ENCODE measurements around the gene DIP2A.

Gene DIP2A

GRCh38 chr21:46434322-46434958, 24.3 kb upstream of the DIP2A start:
- no peaks in the 10 kb centered on the region for H3K9me3 ChIP-seq (ENCODE audit: control insufficient read depth in 1 of 2, low read length in 2 of 2)
- peaks cover 29 to 68% of the 10 kb centered on the region in 2 donors for H3K36me3 ChIP-seq (ENCODE audit: control insufficient read depth in 1 of 2, insufficient read depth in 2 of 2, low read length in 2 of 2)

GRCh38 chr21:46435786-46436227, 22.9 kb upstream of the DIP2A start:
- no peak overlapping the region for H3K9ac ChIP-seq (ENCODE audit: low read depth in 1 of 2, low read length in 2 of 2)
- H3K9me3 ChIP-seq (ENCODE audit: control insufficient read depth in 1 of 2, low read length in 2 of 2), result no peaks in the 10 kb centered on the region
- H3K4me1 ChIP-seq (ENCODE audit: control insufficient read depth in 1 of 2, insufficient read depth in 2 of 2, low read length in 2 of 2), result no peaks in the 10 kb centered on the region
- no peaks in the 10 kb centered on the region for H3K27me3 ChIP-seq (ENCODE audit: control insufficient read depth in 1 of 2, insufficient read depth in 2 of 2, low read length in 2 of 2)
- H3K4me3 ChIP-seq (ENCODE audit: low read depth in 1 of 2, low read length in 2 of 2), result no peak overlapping the region
- H3K36me3 ChIP-seq (ENCODE audit: control insufficient read depth in 1 of 2, insufficient read depth in 2 of 2, low read length in 2 of 2), result peaks cover 23 to 69% of the 10 kb centered on the region in 2 donors
- no peak overlapping the region for H3K27ac ChIP-seq (ENCODE audit: low read depth, low read length)

More at GRCh38 chr21:46434322-46434958, 24.3 kb upstream of the DIP2A start:
- Histone ChIP-seq H3K9ac (ENCODE audit: low read depth in 1 of 2, low read length in 2 of 2) (no peak overlapping the region), H3K27me3 (ENCODE audit: control insufficient read depth in 1 of 2, insufficient read depth in 2 of 2, low read length in 2 of 2) (no peaks in the 10 kb centered on the region), H3K4me3 (ENCODE audit: low read depth in 1 of 2, low read length in 2 of 2) (no peak overlapping the region), H3K27ac (ENCODE audit: low read depth, low read length) (no peak overlapping the region), H3K4me1 (ENCODE audit: control insufficient read depth in 1 of 2, insufficient read depth in 2 of 2, low read length in 2 of 2) (no peaks in the 10 kb centered on the region)

- Histone ChIP-seq H3K9ac (ENCODE audit: low read depth in 1 of 2, low read length in 2 of 2) (no peak overlapping the region), H3K36me3 (ENCODE audit: control insufficient read depth in 1 of 2, insufficient read depth in 2 of 2, low read length in 2 of 2) (peaks cover 21 to 70% of the 10 kb centered on the region in 2 donors), H3K4me1 (ENCODE audit: control insufficient read depth in 1 of 2, insufficient read depth in 2 of 2, low read length in 2 of 2) (no peaks in the 10 kb centered on the region), H3K27me3 (ENCODE audit: control insufficient read depth in 1 of 2, insufficient read depth in 2 of 2, low read length in 2 of 2) (no peaks in the 10 kb centered on the region), H3K4me3 (ENCODE audit: low read depth in 1 of 2, low read length in 2 of 2) (no peak overlapping the region), H3K27ac (ENCODE audit: low read depth, low read length) (no peak overlapping the region), H3K9me3 (ENCODE audit: control insufficient read depth in 1 of 2, low read length in 2 of 2) (no peaks in the 10 kb centered on the region)
These were observed 22.1 kb upstream of the DIP2A start for GRCh38 chr21:46436621-46437020.

GRCh38 chr21:46437096-46437498, 21.6 kb upstream of the DIP2A start:
- Histone ChIP-seq H3K9ac (ENCODE audit: low read depth in 1 of 2, low read length in 2 of 2) (no peak overlapping the region), H3K4me3 (ENCODE audit: low read depth in 1 of 2, low read length in 2 of 2) (no peak overlapping the region), H3K36me3 (ENCODE audit: control insufficient read depth in 1 of 2, insufficient read depth in 2 of 2, low read length in 2 of 2) (peaks cover 19 to 70% of the 10 kb centered on the region in 2 donors), H3K27me3 (ENCODE audit: control insufficient read depth in 1 of 2, insufficient read depth in 2 of 2, low read length in 2 of 2) (no peaks in the 10 kb centered on the region), H3K4me1 (ENCODE audit: control insufficient read depth in 1 of 2, insufficient read depth in 2 of 2, low read length in 2 of 2) (no peaks in the 10 kb centered on the region), H3K9me3 (ENCODE audit: control insufficient read depth in 1 of 2, low read length in 2 of 2) (no peaks in the 10 kb centered on the region), H3K27ac (ENCODE audit: low read depth, low read length) (no peak overlapping the region)

GRCh38 chr21:46437511-46437910, 21.2 kb upstream of the DIP2A start:
- peaks cover 15 to 70% of the 10 kb centered on the region in 2 donors for H3K36me3 ChIP-seq (ENCODE audit: control insufficient read depth in 1 of 2, insufficient read depth in 2 of 2, low read length in 2 of 2)
- H3K4me3 ChIP-seq (ENCODE audit: low read depth in 1 of 2, low read length in 2 of 2), result no peak overlapping the region
- H3K27me3 ChIP-seq (ENCODE audit: control insufficient read depth in 1 of 2, insufficient read depth in 2 of 2, low read length in 2 of 2), result no peaks in the 10 kb centered on the region
- H3K9ac ChIP-seq (ENCODE audit: low read depth in 1 of 2, low read length in 2 of 2), result no peak overlapping the region
- no peaks in the 10 kb centered on the region for H3K9me3 ChIP-seq (ENCODE audit: control insufficient read depth in 1 of 2, low read length in 2 of 2)
- H3K4me1 ChIP-seq (ENCODE audit: control insufficient read depth in 1 of 2, insufficient read depth in 2 of 2, low read length in 2 of 2), result no peaks in the 10 kb centered on the region
- no peak overlapping the region for H3K27ac ChIP-seq (ENCODE audit: low read depth, low read length)

DNA sequence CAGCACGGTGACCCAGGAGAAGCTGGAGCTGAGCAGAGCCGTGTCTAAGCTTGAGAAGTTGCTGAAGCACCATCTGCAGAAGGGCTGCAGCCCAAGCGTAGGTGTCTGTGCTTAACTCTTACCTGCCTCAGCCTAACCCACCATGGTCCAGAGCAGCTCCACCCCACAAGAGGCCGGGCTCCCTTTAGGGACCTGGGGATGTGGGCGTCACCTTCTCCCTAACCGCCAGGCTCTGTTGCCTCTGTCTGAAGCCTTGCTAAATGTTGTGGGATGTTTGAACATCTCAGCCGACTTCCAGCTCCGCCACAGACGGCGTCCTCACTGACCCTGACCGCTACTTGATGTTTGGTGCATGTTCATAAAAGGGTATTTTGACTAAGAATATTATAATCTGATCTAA, 20.4 kb upstream of the DIP2A start:
- H3K9me3 ChIP-seq (ENCODE audit: control insufficient read depth in 1 of 2, low read length in 2 of 2), result no peaks in the 10 kb centered on the region
- no peak overlapping the region for H3K4me3 ChIP-seq (ENCODE audit: low read depth in 1 of 2, low read length in 2 of 2)
- no peaks in the 10 kb centered on the region for H3K4me1 ChIP-seq (ENCODE audit: control insufficient read depth in 1 of 2, insufficient read depth in 2 of 2, low read length in 2 of 2)
- no peaks in the 10 kb centered on the region for H3K27me3 ChIP-seq (ENCODE audit: control insufficient read depth in 1 of 2, insufficient read depth in 2 of 2, low read length in 2 of 2)
- no peak overlapping the region for H3K9ac ChIP-seq (ENCODE audit: low read depth in 1 of 2, low read length in 2 of 2)
- H3K27ac ChIP-seq (ENCODE audit: low read depth, low read length), result no peak overlapping the region
- H3K36me3 ChIP-seq (ENCODE audit: control insufficient read depth in 1 of 2, insufficient read depth in 2 of 2, low read length in 2 of 2), result peaks cover 15 to 75% of the 10 kb centered on the region in 2 donors

DNA sequence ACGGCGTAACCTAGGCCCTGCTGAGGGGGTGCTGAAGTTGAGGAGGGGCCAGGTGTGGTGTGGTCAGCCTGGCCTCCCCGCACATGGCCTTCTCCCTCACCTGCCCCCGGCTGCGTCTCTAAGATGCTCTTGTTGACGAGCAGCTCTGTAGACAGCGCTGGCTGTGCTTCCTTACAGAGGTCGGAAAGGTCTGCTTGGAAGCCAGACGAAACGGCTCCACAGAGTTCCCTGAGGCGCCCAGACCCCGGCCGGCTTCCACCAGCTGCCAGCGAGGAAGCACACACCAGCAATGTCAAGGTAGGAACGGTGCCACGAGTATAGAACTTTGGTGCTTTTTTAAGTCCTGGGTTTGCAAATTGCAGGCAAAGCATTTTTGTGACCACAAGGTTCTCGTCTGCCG, 18.8 kb upstream of the DIP2A start:
- H3K9me3 ChIP-seq (ENCODE audit: control insufficient read depth in 1 of 2, low read length in 2 of 2), result no peaks in the 10 kb centered on the region

GRCh38 chr21:46441331-46441730, 17.4 kb upstream of the DIP2A start:
- H3K9ac ChIP-seq (ENCODE audit: low read depth in 1 of 2, low read length in 2 of 2), result no peak overlapping the region
- peaks cover 10 to 57% of the 10 kb centered on the region in 2 donors for H3K36me3 ChIP-seq (ENCODE audit: control insufficient read depth in 1 of 2, insufficient read depth in 2 of 2, low read length in 2 of 2)
- H3K4me1 ChIP-seq (ENCODE audit: control insufficient read depth in 1 of 2, insufficient read depth in 2 of 2, low read length in 2 of 2), result no peaks in the 10 kb centered on the region
- H3K27ac ChIP-seq (ENCODE audit: low read depth, low read length), result no peak overlapping the region
- no peak overlapping the region for H3K4me3 ChIP-seq (ENCODE audit: low read depth in 1 of 2, low read length in 2 of 2)
- no peaks in the 10 kb centered on the region for H3K27me3 ChIP-seq (ENCODE audit: control insufficient read depth in 1 of 2, insufficient read depth in 2 of 2, low read length in 2 of 2)
- no peaks in the 10 kb centered on the region for H3K9me3 ChIP-seq (ENCODE audit: control insufficient read depth in 1 of 2, low read length in 2 of 2)

More for the DNA sequence above, 18.8 kb upstream of the DIP2A start:
- no peaks in the 10 kb centered on the region for H3K27me3 ChIP-seq (ENCODE audit: control insufficient read depth in 1 of 2, insufficient read depth in 2 of 2, low read length in 2 of 2)
- H3K4me1 ChIP-seq (ENCODE audit: control insufficient read depth in 1 of 2, insufficient read depth in 2 of 2, low read length in 2 of 2), result no peaks in the 10 kb centered on the region
- H3K27ac ChIP-seq (ENCODE audit: low read depth, low read length), result no peak overlapping the region
- H3K9ac ChIP-seq (ENCODE audit: low read depth in 1 of 2, low read length in 2 of 2), result no peak overlapping the region
- H3K4me3 ChIP-seq (ENCODE audit: low read depth in 1 of 2, low read length in 2 of 2), result no peak overlapping the region
- H3K36me3 ChIP-seq (ENCODE audit: control insufficient read depth in 1 of 2, insufficient read depth in 2 of 2, low read length in 2 of 2), result peaks cover 15 to 64% of the 10 kb centered on the region in 2 donors

DNA sequence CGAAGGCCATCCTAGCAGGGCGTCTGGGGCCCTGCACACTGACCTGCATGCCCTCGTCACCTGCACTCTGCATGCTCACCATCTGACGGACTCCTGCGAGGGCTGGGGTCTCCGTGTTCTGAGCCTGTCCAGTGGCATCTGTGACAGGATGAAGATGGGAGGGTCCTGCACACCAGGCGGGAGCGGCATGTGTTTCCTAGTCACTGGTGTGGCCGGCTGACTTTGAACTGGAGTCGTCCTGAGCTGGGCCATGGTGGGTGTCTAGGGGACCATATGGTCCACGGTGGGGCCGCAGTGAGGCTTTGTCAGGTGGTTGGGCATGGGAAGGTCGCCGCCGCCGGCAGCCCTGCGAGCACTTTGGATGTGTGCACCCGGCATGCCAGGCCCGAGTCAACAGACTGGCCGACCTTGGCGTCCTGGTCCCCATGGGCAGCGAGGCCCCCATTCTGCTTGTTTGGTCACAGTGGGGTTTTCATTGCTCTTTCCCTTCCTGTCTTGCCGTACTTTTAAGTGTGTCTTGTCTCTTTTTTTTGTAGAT, 16.7 kb upstream of the DIP2A start:
- H3K9ac ChIP-seq (ENCODE audit: low read depth in 1 of 2, low read length in 2 of 2), result no peak overlapping the region
- no peaks in the 10 kb centered on the region for H3K27me3 ChIP-seq (ENCODE audit: control insufficient read depth in 1 of 2, insufficient read depth in 2 of 2, low read length in 2 of 2)
- peaks cover 10 to 54% of the 10 kb centered on the region in 2 donors for H3K36me3 ChIP-seq (ENCODE audit: control insufficient read depth in 1 of 2, insufficient read depth in 2 of 2, low read length in 2 of 2)
- H3K27ac ChIP-seq (ENCODE audit: low read depth, low read length), result no peak overlapping the region
- no peaks in the 10 kb centered on the region for H3K9me3 ChIP-seq (ENCODE audit: control insufficient read depth in 1 of 2, low read length in 2 of 2)
- no peak overlapping the region for H3K4me3 ChIP-seq (ENCODE audit: low read depth in 1 of 2, low read length in 2 of 2)
- H3K4me1 ChIP-seq (ENCODE audit: control insufficient read depth in 1 of 2, insufficient read depth in 2 of 2, low read length in 2 of 2), result no peaks in the 10 kb centered on the region

GRCh38 chr21:46442938-46443337, 15.8 kb upstream of the DIP2A start:
- Histone ChIP-seq H3K27ac (ENCODE audit: low read depth, low read length) (no peak overlapping the region), H3K4me1 (ENCODE audit: control insufficient read depth in 1 of 2, insufficient read depth in 2 of 2, low read length in 2 of 2) (peaks cover 0 to 8% of the 10 kb centered on the region in 2 donors), H3K27me3 (ENCODE audit: control insufficient read depth in 1 of 2, insufficient read depth in 2 of 2, low read length in 2 of 2) (no peaks in the 10 kb centered on the region), H3K4me3 (ENCODE audit: low read depth in 1 of 2, low read length in 2 of 2) (no peak overlapping the region), H3K9ac (ENCODE audit: low read depth in 1 of 2, low read length in 2 of 2) (no peak overlapping the region), H3K9me3 (ENCODE audit: control insufficient read depth in 1 of 2, low read length in 2 of 2) (no peaks in the 10 kb centered on the region), H3K36me3 (ENCODE audit: control insufficient read depth in 1 of 2, insufficient read depth in 2 of 2, low read length in 2 of 2) (peaks cover 6 to 48% of the 10 kb centered on the region in 2 donors)
